ENCODE measurements around the gene ZNF398.

GRCh38 chr7:149228831-149229471, 81.7 kb downstream of the ZNF398 start:
- TF ChIP-seq CTCF (conservative IDR thresholded peaks at IDR 0.05; ENCODE audit: low read length) (no peak), EZH2phosphoT487 (IDR thresholded peaks at IDR 0.05; ENCODE audit: borderline replicate concordance, low read depth, low read length) (no peak)

Measured in OCI-LY7 (cell line).